Esophagus muscularis mucosa (tissue), 3 donors: ENCODE results near the gene SAMD5.

Experiments
- CTCF ChIP-seq, 3 experiments: fragments of 200-600 bp in 2 of 3; fragments of 450-650 bp in 1 of 3; sonication (generic) in 2 of 3; IDR thresholded peaks; one replicate each; pipeline ENCODE4 v1.5.1; 2017 to 2019; ENCODE audit warnings: antibody characterized with exemption in 3 of 3, mild to moderate bottlenecking in 2 of 3, moderate library complexity in 1 of 3
- POLR2A ChIP-seq: fragments of 450-650 bp; IDR thresholded peaks from one replicate; pipeline ENCODE4 v1.6.1; 2017; ENCODE audit warnings: antibody characterized with exemption, moderate library complexity, mild to moderate bottlenecking, low read depth
- POLR2AphosphoS5 ChIP-seq, 2 donors: sonication (generic); formaldehyde crosslinking; IDR thresholded peaks; one replicate each; pipeline ENCODE4 v1.6.1; 2017; ENCODE audit warnings: antibody characterized with exemption in 2 of 2

GRCh38 chr6:147611992-147612391 is 103.5 kb downstream of the SAMD5 start:
- TF ChIP-seq CTCF (IDR thresholded peaks at IDR 0.05) (no peak), POLR2AphosphoS5 (IDR thresholded peaks at IDR 0.05) (no peak), POLR2A (no peak)
